HG03045 (cell line): ENCODE data around the gene MYO3B.
"Not testable (repeated sequence)": the region's sequence is repeated elsewhere in the genome, so short reads cannot be mapped to it uniquely, and the experiment has no call there.

Experiments used
- ATAC-seq: cut with Tn5 transposase; IDR thresholded peaks from one replicate; pipeline ENCODE4 v1.9.1; 2021; ENCODE audit warnings: mild to moderate bottlenecking, moderate library complexity; ENCODE audit not compliant: unreplicated experiment

Gene MYO3B

GRCh38 chr2:170401187-170401586, 223.2 kb downstream of the MYO3B start:
- no peak for ATAC-seq

GRCh38 chr2:170404846-170405245, 226.9 kb downstream of the MYO3B start:
- peak; percentile 47 for ATAC-seq

GRCh38 chr2:170405326-170405725, 227.4 kb downstream of the MYO3B start:
- no peak for ATAC-seq

- ATAC-seq, result no peak
Observed at GRCh38 chr2:170408461-170409163, 230.7 kb downstream of the MYO3B start.

- no peak for ATAC-seq
Observed at GRCh38 chr2:170409164-170409535, 231.2 kb downstream of the MYO3B start.

- ATAC-seq, result no peak
Observed at GRCh38 chr2:170411660-170412059, 233.7 kb downstream of the MYO3B start.

- ATAC-seq, result no peak
Observed at GRCh38 chr2:170420961-170421687, 243.2 kb downstream of the MYO3B start.

GRCh38 chr2:170423919-170424318, 246.0 kb downstream of the MYO3B start:
- no peak for ATAC-seq

- no peak for ATAC-seq
Observed at GRCh38 chr2:170425281-170425751, 247.4 kb downstream of the MYO3B start.

- no peak for ATAC-seq
Observed at GRCh38 chr2:170428868-170429267, 250.9 kb downstream of the MYO3B start.

GRCh38 chr2:170432823-170433222, 254.9 kb downstream of the MYO3B start:
- ATAC-seq, result no peak

- no peak for ATAC-seq
Observed at GRCh38 chr2:170433448-170433847, 255.5 kb downstream of the MYO3B start.

GRCh38 chr2:170434396-170434795, 256.4 kb downstream of the MYO3B start:
- not testable (repeated sequence) for ATAC-seq

- ATAC-seq, result no peak
Observed at GRCh38 chr2:170434900-170435621, 257.1 kb downstream of the MYO3B start.

GRCh38 chr2:170436077-170436943, 258.4 kb downstream of the MYO3B start:
- ATAC-seq, result no peak

- ATAC-seq, result no peak
Observed at GRCh38 chr2:170446078-170446477, 268.1 kb downstream of the MYO3B start.

GRCh38 chr2:170449034-170449433, 271.1 kb downstream of the MYO3B start:
- ATAC-seq, result no peak

GRCh38 chr2:170454471-170455372, 276.8 kb downstream of the MYO3B start:
- no peak for ATAC-seq

- no peak for ATAC-seq
Observed at GRCh38 chr2:170455617-170456426, 277.9 kb downstream of the MYO3B start.
